ENCODE measurements around the gene PTPN11. TPM values are rescaled to one million over a fixed set of nuclear protein-coding genes. Genes with fewer than 3 reads are reported as not detected.

The PTPN11 gene
- total and polyA plus RNA-seq, 4 donors = 33.7 to 73.3 (median 36.4) TPM

- TF ChIP-seq JUND (IDR thresholded peaks at IDR 0.05) (no peak), SP1 (IDR thresholded peaks at IDR 0.05) (no peak), ATF3 (IDR thresholded peaks at IDR 0.05) (no peak), CTCF (IDR thresholded peaks at IDR 0.05; ENCODE audit: low read depth, low read length, missing input control) (no peak), FOXA1 (IDR thresholded peaks at IDR 0.05) (no peak), REST (IDR thresholded peaks at IDR 0.05) (no peak), TAF1 (conservative IDR thresholded peaks at IDR 0.05) (no peak), EGR1 (IDR thresholded peaks at IDR 0.05; ENCODE audit: low read depth in 2 of 2) (no peak), GABPA (IDR thresholded peaks at IDR 0.05 in 1 of 2, conservative IDR thresholded peaks at IDR 0.05 in 1 of 2) (no peak), YY1 (IDR thresholded peaks at IDR 0.05) (no peak), RAD21 (IDR thresholded peaks at IDR 0.05) (no peak), RXRA (IDR thresholded peaks at IDR 0.05) (no peak), FOXA2 (IDR thresholded peaks at IDR 0.05) (no peak), HNF4G (IDR thresholded peaks at IDR 0.05) (no peak)
- TF ChIP-seq, protein P1, sequence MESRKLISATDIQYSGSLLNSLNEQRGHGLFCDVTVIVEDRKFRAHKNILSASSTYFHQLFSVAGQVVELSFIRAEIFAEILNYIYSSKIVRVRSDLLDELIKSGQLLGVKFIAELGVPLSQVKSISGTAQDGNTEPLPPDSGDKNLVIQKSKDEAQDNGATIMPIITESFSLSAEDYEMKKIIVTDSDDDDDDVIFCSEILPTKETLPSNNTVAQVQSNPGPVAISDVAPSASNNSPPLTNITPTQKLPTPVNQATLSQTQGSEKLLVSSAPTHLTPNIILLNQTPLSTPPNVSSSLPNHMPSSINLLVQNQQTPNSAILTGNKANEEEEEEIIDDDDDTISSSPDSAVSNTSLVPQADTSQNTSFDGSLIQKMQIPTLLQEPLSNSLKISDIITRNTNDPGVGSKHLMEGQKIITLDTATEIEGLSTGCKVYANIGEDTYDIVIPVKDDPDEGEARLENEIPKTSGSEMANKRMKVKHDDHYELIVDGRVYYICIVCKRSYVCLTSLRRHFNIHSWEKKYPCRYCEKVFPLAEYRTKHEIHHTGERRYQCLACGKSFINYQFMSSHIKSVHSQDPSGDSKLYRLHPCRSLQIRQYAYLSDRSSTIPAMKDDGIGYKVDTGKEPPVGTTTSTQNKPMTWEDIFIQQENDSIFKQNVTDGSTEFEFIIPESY (IDR thresholded peaks at IDR 0.05) = no peak
- TF ChIP-seq, protein P2, sequence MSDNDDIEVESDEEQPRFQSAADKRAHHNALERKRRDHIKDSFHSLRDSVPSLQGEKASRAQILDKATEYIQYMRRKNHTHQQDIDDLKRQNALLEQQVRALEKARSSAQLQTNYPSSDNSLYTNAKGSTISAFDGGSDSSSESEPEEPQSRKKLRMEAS (IDR thresholded peaks at IDR 0.05) = no peak
- no peaks in the 10 kb centered on the region for H3K36me3 ChIP-seq (ENCODE audit: control insufficient read depth in 4 of 4, insufficient read depth in 3 of 4, low read depth in 1 of 4, low read length in 3 of 4)
- 85% methylated on average over 6 of the region's 6 CpGs for WGBS
- H3K9ac ChIP-seq (ENCODE audit: low read depth in 1 of 2, low read length in 2 of 2) = no peak overlapping the region
- H3K27ac ChIP-seq (ENCODE audit: low read depth in 1 of 2, low read length in 2 of 2) = no peak overlapping the region
- no peak for DNase-seq (ENCODE audit: low spot score)
- no peak overlapping the region for H3K4me3 ChIP-seq (ENCODE audit: low read depth in 1 of 3, low read length in 3 of 3)
- H3K27me3 ChIP-seq (ENCODE audit: control insufficient read depth in 4 of 4, insufficient read depth in 4 of 4, low read length in 3 of 4) = peaks cover 0 to 2% (median 0%) of the 10 kb centered on the region in 4 donors
- no peaks in the 10 kb centered on the region for H3K9me3 ChIP-seq (ENCODE audit: control insufficient read depth in 4 of 4, low read length in 3 of 4)
- H3K4me1 ChIP-seq (ENCODE audit: control insufficient read depth in 4 of 4, insufficient read depth in 4 of 4, low read length in 3 of 4) = no peaks in the 10 kb centered on the region
Observed at GRCh38 chr12:112535637-112536366, 117.1 kb downstream of the PTPN11 start.

All from liver (tissue), 9 donors.